HG03025 (cell line): ENCODE measurements around the gene EDEM2.
A peak's percentile ranks its signal among the peaks of the same experiment; 100 is the strongest.
"Not testable (repeated sequence)": the region's sequence is repeated elsewhere in the genome, so short reads cannot be mapped to it uniquely, and the experiment has no call there.

ENCODE experiments used
- ATAC-seq: cut with Tn5 transposase; IDR thresholded peaks from one replicate; pipeline ENCODE4 v1.9.1; 2021; ENCODE audit warnings: mild to moderate bottlenecking, moderate library complexity; ENCODE audit not compliant: unreplicated experiment, low FRiP score

Gene EDEM2

DNA sequence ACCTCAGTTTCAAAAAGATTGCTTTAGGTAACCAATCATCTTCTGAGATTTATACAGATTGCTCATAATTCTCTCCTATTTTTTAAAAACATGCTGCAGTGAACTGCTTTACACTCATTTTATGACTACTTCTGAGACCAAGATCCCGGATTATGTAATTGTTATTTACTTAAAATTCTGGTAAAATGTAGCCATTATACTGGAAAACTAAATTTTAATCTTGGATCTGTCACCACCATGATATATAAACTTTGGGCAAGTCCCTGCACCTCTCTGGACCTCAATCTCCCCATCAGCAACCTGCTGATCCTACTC, 24.3 kb upstream of the EDEM2 start:
- ATAC-seq: no peak

DNA sequence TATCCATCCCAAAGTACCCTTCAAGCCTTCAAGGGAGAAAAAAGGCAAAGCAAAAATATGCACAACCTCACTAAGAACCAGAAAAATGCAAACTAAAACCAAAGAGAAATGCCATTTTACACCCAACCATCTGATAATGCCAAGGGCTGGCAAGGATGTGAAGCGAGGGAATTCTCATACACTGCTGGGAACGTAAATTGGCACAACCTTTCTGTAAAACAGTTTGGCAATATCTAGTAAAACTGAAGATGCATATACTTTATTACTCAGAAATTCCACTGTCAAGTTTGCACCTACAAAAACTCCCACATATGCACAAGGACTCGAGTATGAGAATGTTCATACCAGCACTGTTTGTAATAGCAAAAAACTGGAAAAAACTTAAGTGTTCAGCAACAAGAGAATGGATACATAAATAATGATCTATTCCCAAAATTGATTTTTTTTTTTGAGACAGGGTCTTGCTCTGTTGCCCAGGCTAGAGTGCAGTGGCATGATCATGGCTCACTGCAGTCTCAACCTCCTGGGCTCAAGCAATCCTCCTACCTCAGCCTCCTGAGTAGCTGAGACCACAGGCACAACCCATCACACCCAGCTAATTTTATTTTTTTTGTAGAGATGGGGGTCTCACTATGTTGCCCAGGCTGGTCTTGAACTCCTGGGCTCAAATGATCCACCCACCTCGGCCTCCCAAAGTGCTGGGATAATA, 21.7 kb upstream of the EDEM2 start:
- not testable (repeated sequence) for ATAC-seq

DNA sequence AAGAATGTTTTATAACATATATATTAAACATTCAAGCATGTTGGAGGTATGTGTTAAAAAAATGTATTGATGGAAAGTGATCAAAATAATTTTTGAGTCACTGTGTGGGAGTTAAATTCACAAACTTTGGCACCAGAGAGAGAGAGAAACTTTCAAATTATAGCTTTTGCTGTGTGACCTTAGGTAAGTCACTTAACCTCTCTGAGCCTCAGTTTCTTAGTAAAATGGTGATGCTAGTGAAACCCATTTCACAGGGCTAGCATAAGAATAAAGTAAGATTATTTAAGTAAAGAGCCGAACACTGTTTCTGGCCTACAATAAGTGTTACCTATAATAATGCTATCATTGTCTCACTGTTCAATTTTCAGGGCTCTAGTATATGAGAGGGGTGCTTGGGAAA, 20.7 kb upstream of the EDEM2 start:
- ATAC-seq: no peak

DNA sequence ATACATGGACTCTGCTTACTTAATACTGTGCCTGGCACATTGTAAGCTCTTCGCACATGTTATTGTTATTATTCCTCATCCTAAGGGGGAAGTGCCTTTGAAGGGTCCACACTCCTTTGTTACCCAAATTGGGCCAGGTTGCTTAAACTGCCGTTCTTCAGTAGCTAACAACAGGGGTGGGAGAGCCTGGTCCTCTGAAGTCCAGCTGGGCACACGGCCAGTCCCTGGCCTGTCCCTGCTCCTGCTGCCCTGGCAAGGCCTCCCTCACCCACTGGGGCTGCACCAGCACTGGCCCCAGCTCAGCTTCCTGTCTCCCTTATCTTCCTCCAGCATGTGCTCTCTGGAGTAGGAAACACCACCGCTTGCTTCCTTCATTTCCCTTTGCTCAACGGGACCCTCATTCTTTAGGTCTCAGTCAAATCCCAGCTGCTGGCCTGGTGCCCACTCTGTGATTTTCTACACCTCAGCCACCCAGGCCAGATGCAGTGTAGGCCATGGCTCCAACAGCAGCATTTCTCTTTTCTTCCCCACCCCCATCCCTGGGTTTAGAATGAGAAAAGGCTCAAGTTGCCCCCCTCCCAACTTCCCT, 19.2 kb upstream of the EDEM2 start:
- no peak for ATAC-seq

DNA sequence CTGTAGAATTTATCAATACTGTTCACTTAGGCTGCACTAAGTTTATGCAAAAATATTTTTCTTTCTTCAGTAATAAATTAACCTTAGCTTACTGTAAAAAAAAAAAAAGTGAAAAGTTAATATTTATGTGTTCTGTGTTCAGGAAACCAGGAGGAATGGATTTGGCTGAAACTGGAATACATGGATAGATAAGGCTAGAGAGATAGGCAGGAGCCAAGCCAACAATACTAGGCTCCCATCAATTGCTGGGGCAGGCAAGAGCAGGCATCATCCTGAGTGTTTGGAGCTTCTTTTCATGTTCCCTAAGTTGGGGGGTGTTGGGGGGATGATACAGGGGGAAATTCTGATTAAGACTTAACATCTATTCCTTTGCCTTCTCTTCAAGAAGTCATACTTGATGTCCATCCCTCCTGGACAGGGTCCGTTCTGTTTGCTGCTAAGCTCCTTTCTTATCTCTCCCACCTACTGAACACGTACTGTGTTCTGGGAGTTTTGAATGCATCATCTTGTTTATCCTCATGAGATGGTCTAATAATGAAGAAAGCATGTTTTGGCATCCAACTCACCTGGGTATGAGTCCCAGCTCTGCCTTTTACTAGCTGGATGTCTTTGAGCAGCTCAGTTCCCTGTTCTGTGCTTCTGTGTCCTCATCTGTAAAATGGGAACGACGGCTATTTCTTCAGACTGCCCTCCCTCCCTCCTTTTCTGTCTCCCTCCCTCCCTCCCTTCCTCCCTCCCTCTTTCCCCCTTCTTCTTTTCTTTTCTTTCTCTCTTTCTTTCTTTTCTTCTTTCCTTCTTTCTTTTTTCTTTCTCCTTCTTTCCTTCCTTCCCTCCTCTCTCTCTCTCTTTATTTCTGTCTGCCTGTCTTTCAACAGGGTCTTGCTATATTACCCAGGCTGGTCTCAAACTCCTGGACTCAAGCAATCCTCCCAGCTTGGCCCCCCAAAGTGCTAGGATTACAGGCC, 18.4 kb upstream of the EDEM2 start:
- ATAC-seq: no peak

DNA sequence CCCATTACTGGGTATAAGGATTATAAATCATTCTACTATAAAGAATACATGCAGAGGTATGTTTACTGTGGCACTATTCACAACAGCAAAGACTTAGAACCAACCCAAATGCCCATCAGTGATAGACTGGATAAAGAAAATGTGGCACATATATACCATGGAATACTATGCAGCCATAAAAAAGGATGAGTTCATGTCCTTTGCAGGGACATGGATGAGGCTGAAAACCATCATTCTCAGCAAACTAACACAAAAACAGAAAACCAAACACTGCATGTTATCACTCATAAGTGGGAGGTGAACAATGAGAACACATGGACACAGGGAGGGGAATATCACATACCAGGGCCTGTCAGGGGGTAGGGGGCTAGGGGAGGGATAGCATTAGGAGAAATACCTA, 17.4 kb upstream of the EDEM2 start:
- not testable (repeated sequence) for ATAC-seq

DNA sequence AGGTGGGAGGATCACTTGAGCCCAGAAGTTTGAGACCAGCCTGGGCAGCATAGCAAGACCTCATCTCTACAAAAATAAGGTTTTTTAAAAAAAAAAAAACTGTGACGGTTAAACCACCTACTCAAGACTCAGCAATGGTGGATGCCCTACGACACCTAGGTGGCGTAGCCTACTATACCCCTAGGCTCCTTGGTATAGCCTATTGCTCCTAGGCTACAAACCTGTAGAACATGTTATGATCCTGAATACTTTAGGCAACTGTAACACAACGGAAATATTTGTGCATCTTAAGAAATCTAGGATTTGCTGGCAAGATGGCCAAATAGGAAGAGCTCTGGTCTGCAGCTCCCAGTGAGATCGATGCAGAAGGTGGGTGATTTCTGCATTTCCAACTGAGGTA, 13.2 kb upstream of the EDEM2 start:
- ATAC-seq: not testable (repeated sequence)

DNA sequence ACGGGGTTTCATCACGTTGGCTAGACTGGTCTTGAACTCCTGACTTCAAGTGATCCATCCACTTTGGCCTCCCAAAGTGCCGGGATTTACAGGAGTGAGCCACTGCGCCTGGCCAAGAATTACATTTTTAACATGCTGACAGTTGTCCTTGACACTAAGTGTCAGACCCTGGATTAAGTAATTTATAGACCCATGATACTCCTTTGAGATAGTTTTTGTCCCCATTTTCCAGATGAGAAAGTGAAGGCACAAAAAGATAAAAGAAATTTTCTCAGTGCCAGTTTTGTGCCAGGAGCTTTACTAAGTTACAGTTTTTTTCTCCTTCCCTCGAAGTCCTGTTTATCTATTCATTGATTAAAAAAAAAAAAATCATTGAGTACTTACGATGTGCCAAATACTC, 9.8 kb upstream of the EDEM2 start:
- ATAC-seq: no peak

DNA sequence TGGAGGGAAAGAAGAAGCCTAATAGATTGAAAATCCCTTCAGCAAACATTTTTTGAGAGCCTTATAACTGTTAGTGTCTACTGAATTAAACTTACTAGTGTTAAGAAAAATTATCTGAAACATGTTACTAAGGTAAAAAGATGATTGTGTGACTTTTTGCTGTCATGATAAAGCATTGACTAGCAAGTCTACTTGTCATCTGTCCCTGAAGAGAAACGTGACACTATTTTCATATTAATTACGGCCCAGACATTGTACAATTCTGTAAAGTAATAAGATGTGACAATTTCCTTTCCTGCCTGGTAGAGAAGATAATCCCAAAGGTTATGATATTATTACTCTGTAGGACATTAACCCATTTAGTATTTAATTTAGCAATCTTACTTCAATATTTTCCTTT, 8.8 kb upstream of the EDEM2 start:
- no peak for ATAC-seq

DNA sequence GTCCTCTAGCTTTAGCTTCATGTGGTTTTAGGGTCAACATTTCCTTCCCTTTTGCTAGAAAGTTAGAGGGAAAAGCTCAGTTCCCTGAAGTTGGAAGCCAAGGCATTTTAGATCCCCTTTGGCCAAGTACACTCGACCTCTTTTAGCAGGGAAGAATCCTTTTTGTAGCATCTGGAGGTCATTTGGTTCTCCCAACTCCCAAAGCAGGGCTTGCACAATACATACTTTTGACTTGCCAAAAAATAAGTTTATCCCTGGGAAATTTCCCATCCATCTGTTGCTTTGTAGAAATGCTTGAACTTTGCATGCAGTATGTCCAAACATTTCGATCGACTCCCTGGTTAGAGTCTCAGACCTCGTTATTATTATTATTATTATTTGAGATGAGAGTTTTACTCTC, 4.6 kb upstream of the EDEM2 start:
- ATAC-seq: no peak

DNA sequence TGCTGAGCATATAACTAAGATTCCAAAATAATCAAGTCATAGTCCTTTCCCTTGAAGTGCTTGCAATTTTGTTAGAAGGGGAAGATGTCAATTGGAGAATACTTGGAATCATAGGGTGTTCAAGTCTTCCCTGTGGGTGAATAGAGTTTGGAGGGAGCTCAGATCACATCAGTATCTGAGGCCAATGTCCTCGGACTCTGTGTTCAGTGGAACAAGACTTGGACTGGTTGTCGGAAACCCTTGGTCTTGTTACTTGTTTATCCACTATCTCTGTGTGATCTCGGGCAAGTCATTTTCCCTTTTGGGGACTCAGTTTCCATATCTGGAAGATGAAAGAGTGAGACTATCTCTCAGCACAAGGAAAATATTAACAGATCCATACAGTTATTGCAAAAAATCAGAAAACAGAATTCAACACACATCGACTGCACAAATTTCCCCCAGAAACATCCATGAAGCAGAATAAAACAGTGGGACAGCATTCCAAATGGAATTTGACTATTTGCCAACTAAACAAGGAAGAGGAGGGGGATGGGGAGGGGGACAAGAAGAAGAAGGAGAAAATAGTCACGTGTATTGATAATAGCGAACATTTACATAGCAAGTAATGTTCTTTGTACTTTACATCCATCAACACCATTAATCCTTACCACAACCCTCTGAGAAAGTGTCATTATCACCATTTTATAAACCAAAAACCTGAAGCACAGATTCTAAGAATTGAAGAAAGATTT, 3.9 kb upstream of the EDEM2 start:
- ATAC-seq: no peak

DNA sequence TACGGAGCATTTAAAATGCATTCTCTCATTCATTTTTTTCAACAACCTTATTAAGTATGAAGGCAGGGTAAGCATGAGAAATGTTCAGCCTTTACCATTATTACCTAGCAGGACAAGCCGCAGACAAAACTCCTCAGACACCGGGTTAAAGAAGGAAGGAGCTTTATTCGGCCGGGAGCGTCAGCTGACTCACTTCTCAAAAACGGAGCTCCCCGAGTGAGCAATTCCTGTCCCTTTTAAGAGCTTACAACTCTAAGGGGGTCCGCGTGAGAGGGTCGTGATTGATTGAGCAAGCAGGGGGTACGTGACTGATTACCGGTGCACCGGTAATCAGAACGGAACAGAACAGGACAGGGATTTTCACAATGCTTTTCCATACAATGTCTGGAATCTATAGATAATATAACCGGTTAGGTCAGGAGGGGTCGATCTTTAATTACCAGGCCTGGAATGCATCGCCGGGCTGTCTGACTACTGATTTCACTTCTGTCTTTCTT, 487 bp upstream of the EDEM2 start:
- peak; percentile 17 for ATAC-seq

DNA sequence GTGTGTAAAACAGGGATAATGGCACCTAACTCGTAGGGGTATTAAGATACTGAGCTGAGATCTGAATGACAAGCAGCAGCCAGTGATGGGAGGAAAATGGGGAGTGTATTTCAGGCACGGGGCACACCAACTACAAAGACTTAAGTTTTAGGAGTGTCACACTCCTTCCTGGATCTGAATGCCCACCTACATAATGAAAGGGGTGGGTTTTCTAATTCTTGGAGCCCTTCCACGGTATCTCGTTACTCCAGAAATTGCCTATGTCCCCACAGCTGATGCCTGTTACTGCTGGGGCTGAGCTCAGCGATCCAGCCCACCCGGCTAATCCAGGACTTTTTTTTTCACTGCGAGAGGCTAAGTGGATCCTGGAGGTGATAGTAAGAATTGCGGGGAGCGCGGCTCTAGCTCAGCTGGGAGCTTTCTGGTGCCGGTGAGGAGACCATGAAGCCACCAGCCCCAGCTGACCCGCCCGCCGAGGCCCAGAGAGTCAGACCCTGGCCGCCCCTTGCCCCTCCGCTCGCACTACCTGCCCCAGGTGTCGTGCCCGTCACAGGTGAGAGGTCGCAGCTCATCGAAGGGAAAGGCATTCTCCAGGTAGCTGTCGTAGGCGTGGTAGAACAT, 727 bp downstream of the EDEM2 start:
- ATAC-seq: no peak

DNA sequence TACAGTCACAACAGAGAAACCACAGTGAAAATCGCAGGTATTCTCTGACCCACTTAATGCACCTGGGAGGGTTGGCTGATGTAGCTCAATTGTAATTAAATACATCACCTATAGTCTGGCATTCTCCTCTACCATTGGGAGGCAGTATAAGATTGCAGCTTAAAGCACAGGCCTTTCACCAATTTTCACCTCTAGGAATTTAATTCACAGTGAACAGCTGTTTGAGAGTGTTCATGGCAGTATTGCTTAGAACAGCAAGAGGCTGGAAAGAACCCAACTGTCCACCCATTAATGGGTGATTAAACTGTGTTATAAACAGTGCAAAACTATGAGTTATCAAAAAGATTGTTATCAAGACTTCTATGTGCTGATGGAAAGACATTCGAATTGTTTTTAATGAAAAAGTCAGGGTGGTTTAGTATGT, 2.0 kb downstream of the EDEM2 start:
- ATAC-seq: no peak

DNA sequence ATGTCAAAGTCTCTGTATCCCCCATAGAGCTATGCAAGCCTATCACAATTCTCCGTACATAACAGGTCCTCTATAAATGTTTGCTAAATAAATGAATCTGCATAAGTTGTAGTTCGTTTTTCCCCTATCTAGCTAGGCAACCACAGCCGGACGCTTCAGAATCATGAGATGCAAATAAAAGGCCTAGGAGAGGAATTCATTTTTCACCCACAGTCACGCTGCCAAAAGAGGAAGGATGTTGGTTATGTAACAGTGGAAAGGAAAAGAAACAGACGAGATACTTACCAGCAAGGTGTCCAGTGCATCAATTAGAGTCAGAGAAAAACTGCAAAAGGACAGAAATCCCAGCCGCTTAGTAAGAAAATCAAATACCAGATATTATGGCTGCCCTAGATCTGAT, 2.4 kb downstream of the EDEM2 start:
- no peak for ATAC-seq

DNA sequence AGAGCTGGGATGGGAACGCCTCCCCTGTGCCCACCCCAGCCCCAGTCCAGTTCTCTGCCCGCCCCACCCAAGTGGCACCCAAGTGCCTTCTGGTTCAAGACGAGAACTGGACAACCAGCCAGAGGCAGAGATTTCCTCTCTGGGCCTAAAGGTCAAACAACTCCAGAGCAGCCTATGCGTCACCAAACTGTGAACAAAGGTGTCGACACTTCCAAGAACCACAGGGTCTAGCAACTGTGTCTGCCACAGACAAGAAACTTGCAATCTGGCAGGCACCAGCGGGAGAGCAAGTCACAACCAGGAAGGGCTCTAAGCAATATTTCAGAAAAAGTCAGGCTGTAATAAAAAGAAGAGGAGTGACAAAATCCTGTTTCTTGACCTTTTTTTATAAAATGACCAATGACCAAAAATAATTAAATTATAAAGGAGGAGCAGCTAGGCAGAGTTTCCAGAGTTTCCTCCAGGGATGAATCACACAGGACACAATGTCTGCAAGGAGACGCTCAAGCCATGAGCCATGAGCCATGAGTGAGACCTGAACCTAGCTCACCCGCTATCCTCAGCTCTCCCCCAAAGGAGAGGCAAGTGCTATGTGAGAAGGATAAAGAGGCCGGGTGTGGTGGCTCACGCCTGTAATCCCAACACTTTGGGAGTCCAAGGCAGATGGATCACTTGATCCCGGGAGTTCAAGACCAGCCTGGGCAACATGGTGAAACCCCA, 11.1 kb downstream of the EDEM2 start:
- no peak for ATAC-seq

DNA sequence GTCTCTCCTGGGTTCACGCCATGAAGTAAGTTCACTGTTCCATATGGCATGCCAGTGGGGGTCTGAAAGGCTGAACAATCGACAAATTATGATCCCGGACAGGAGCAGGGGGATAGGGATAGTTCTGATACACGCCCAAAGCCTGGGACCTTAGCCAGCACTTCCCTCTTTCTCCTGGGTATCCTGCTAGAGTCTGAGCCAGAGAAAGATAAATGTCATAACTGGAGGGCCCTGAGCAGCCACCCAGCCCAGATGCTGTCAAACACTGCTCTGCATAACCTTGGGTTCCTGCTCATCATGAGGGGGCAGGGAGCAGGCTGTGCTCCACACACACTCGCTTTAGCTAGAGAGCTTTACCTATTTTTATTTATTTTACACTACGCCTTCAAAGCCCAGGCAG, 12.3 kb downstream of the EDEM2 start:
- no peak for ATAC-seq

DNA sequence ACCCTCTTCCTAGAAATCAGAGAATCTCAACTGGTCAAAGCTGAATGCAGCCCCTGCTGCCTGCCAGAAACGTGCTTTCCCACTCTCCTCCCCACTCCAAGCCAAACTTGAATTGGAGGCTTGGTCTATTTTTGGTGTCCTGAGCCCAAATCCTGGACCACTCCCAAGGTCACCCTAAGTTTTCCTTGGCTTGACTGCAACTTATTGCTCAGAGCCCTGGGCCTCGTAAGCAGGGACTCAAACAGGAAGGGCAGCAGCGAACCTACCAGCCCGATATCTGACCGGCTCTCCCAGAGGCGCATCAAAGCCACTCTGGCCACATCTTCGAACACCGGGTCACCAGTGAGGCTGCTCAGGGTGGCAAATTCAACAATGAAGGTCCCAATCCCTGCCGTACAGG, 12.7 kb downstream of the EDEM2 start:
- ATAC-seq: no peak

DNA sequence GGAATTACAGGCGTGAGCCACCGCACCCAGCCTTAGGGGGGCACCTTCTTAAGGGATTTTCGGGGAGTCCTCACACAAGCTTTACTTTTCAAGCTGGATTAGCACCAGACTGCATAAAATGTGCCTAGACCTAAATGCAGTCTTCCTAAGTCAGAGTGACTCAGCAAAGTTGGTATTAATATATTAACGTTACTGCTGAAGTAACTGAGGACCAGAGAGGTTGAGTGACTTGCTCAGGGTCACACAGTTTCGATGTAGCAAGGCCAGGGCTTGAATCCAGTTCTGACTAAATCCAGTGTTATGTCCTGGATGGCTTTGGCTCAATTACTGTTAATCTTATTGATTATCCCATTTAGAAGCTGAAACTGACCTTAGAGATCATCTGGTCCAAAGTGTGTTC, 13.4 kb downstream of the EDEM2 start:
- no peak for ATAC-seq

DNA sequence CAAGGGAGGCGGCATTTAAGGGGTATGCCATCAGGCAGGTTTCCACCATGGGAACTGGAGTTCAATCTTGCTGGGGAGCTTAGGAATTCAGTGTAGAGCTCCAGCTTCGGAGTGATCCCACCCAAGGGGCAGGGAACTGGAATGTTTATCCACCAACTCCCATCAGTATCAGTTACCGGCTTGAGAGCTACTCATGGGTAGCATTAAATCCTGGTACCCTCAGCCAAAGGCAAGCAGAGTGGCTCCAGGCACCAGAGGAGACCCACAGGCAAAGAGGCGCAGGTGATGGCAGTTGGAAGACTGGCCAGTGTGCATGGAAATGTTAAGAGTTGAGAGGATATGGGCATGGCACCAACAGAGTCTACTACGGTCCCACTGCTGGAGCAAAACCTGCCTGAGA, 14.1 kb downstream of the EDEM2 start:
- no peak for ATAC-seq
